HL-60 (cell line): ENCODE results near the gene ZNF180.
"Not testable (repeated sequence)": the region's sequence is repeated elsewhere in the genome, so short reads cannot be mapped to it uniquely, and the experiment has no call there.

Source experiments
- DNase-seq, 2 experiments: peaks; one replicate each; pipeline ENCODE4 v3.0.0-alpha.2; 2010 to 2020; ENCODE audit warnings: low read depth in 1 of 2, low spot score in 1 of 2
- H3K27ac ChIP-seq: fragments of 250-450 bp; sonication (Bioruptor Pico); replicated peaks from 2 replicates; pipeline ENCODE4 v1.5.1; 2020; ENCODE audit warnings: mild to moderate bottlenecking, moderate library complexity
- H3K27me3 ChIP-seq: fragments of 250-450 bp; sonication (Bioruptor Pico); 2 replicates; pipeline ENCODE4 v1.5.1; 2021; ENCODE audit warnings: mild to moderate bottlenecking, moderate library complexity; ENCODE audit not compliant: insufficient read depth, poor library complexity, severe bottlenecking
- H3K4me3 ChIP-seq: replicated peaks from 2 replicates; pipeline ENCODE4 v1.5.1; 2011; ENCODE audit warnings: mild to moderate bottlenecking, control low read depth, low read length; ENCODE audit not compliant: insufficient read depth
- CTCF ChIP-seq: IDR thresholded peaks from one replicate; pipeline ENCODE4 v1.5.1; 2011; ENCODE audit warnings: low read length, control low read depth, inconsistent platforms; ENCODE audit not compliant: insufficient read depth
- GABPA ChIP-seq: IDR thresholded peaks from 2 replicates; pipeline ENCODE4 v1.6.1; 2012; ENCODE audit warnings: low read depth
- POLR2AphosphoS5 ChIP-seq: IDR thresholded peaks from 2 replicates; pipeline ENCODE4 v1.6.1; 2012; ENCODE audit warnings: low read depth
- REST ChIP-seq: IDR thresholded peaks from 2 replicates; pipeline ENCODE4 v1.6.1; 2012; ENCODE audit warnings: low read depth; ENCODE audit not compliant: insufficient replicate concordance
- SPI1 ChIP-seq: IDR thresholded peaks from 2 replicates; pipeline ENCODE4 v1.6.1; 2012; ENCODE audit warnings: low read depth, mild to moderate bottlenecking, borderline replicate concordance

ZNF180 gene

GRCh38 chr19:44539991-44540390 lies 39.7 kb upstream of the ZNF180 start:
- Histone ChIP-seq H3K27me3 (no peaks in the 10 kb centered on the region), H3K4me3 (no peak overlapping the region), H3K27ac (no peak overlapping the region)
- no peak for DNase-seq
- TF ChIP-seq SPI1 (no peak), GABPA (no peak), POLR2AphosphoS5 (no peak), CTCF (no peak), REST (no peak)

- Histone ChIP-seq H3K4me3 (no peak overlapping the region), H3K27me3 (no peaks in the 10 kb centered on the region), H3K27ac (no peak overlapping the region)
- no peak for DNase-seq
- TF ChIP-seq GABPA (no peak), REST (no peak), CTCF (no peak), POLR2AphosphoS5 (no peak), SPI1 (no peak)
These were observed 39.0 kb upstream of the ZNF180 start for GRCh38 chr19:44539236-44539826.

- not testable (repeated sequence) for H3K4me3 ChIP-seq, H3K27me3 ChIP-seq, DNase-seq, H3K27ac ChIP-seq
These were observed 35.0 kb upstream of the ZNF180 start for GRCh38 chr19:44535361-44535760.

GRCh38 chr19:44532819-44533218 lies 32.5 kb upstream of the ZNF180 start:
- Histone ChIP-seq H3K4me3 (no peak overlapping the region), H3K27ac (no peak overlapping the region), H3K27me3 (no peaks in the 10 kb centered on the region)
- DNase-seq: no peak
- no peak for TF ChIP-seq GABPA
- no peak for TF ChIP-seq SPI1
- TF ChIP-seq CTCF: no peak
- no peak for TF ChIP-seq POLR2AphosphoS5
- no peak for TF ChIP-seq REST
